H9 (cell line): ENCODE results near the gene SRRD. TPM values are rescaled to one million over a fixed set of nuclear protein-coding genes. Genes with fewer than 3 reads are reported as not detected.

Experiments used
- DNase-seq: peaks from one replicate; pipeline ENCODE4 v3.0.0-alpha.2; 2017
- H2AFZ ChIP-seq: one replicate; pipeline ENCODE4 v1.6.1; 2013; ENCODE audit warnings: mild to moderate bottlenecking, low read length, control low read depth, moderate library complexity
- H2AK5ac ChIP-seq: 2 replicates; pipeline ENCODE4 v1.6.1; 2013; ENCODE audit warnings: low read length, control low read depth, mixed read lengths; ENCODE audit not compliant: insufficient read length
- H2BK120ac ChIP-seq: one replicate; pipeline ENCODE4 v1.6.1; 2013; ENCODE audit warnings: low read depth, mild to moderate bottlenecking, low read length, control low read depth, inconsistent platforms; ENCODE audit not compliant: poor library complexity, severe bottlenecking
- H2BK12ac ChIP-seq: 2 replicates; pipeline ENCODE4 v1.6.1; 2013; ENCODE audit warnings: low read length, control low read depth, mixed read lengths, low read depth; ENCODE audit not compliant: insufficient read length
- H2BK15ac ChIP-seq: 2 replicates; pipeline ENCODE4 v1.6.1; 2013; ENCODE audit warnings: low read depth, low read length, control low read depth
- H2BK20ac ChIP-seq: one replicate; pipeline ENCODE4 v1.6.1; 2013; ENCODE audit warnings: low read depth, mild to moderate bottlenecking, low read length, control low read depth, inconsistent platforms; ENCODE audit not compliant: poor library complexity, severe bottlenecking
- H2BK5ac ChIP-seq: 2 replicates; pipeline ENCODE4 v1.6.1; 2013; ENCODE audit warnings: low read length, control low read depth, mixed read lengths; ENCODE audit not compliant: insufficient read length
- H3K14ac ChIP-seq: 2 replicates; pipeline ENCODE4 v1.6.1; 2013; ENCODE audit warnings: low read length, control low read depth; ENCODE audit not compliant: insufficient read depth
- H3K18ac ChIP-seq: 2 replicates; pipeline ENCODE4 v1.6.1; 2013; ENCODE audit warnings: low read depth, mild to moderate bottlenecking, mixed read lengths, low read length, control low read depth; ENCODE audit not compliant: insufficient read length
- H3K23ac ChIP-seq: 2 replicates; pipeline ENCODE4 v1.6.1; 2013; ENCODE audit warnings: low read length, control low read depth, mixed read lengths, low read depth; ENCODE audit not compliant: insufficient read length
- H3K23me2 ChIP-seq: 2 replicates; pipeline ENCODE4 v1.6.1; 2013; ENCODE audit warnings: low read depth, mild to moderate bottlenecking, mixed read lengths, low read length, control low read depth; ENCODE audit not compliant: insufficient read length, poor library complexity, severe bottlenecking
- H3K27ac ChIP-seq: 2 replicates; pipeline ENCODE4 v1.5.1; 2013; ENCODE audit warnings: low read length, control low read depth, mixed read lengths, low read depth; ENCODE audit not compliant: insufficient read length
- H3K27me3 ChIP-seq: 2 replicates; pipeline ENCODE4 v1.6.1; 2013; ENCODE audit warnings: low read length, control low read depth, inconsistent platforms; ENCODE audit not compliant: insufficient read depth
- H3K4ac ChIP-seq: 2 replicates; pipeline ENCODE4 v1.6.1; 2013; ENCODE audit warnings: low read depth, mild to moderate bottlenecking, control low read depth, inconsistent platforms, low read length, moderate library complexity
- H3K4me1 ChIP-seq: 2 replicates; pipeline ENCODE4 v1.6.1; 2013; ENCODE audit warnings: low read length, control low read depth, inconsistent platforms; ENCODE audit not compliant: insufficient read depth
- H3K4me2 ChIP-seq: 2 replicates; pipeline ENCODE4 v1.6.1; 2013; ENCODE audit warnings: low read length, control low read depth, mixed read lengths; ENCODE audit not compliant: insufficient read length, insufficient read depth
- H3K56ac ChIP-seq: 2 replicates; pipeline ENCODE4 v1.6.1; 2013; ENCODE audit warnings: low read depth, mild to moderate bottlenecking, mixed read lengths, low read length, control low read depth; ENCODE audit not compliant: insufficient read length
- H3K79me1 ChIP-seq: 2 replicates; pipeline ENCODE4 v1.6.1; 2013; ENCODE audit warnings: low read depth, mild to moderate bottlenecking, moderate library complexity, low read length, control low read depth, inconsistent platforms; ENCODE audit not compliant: insufficient read depth, poor library complexity, severe bottlenecking
- H3K79me2 ChIP-seq: 2 replicates; pipeline ENCODE4 v1.6.1; 2013; ENCODE audit warnings: low read length, control low read depth, inconsistent platforms; ENCODE audit not compliant: insufficient read depth
- H3K9ac ChIP-seq: 2 replicates; pipeline ENCODE4 v1.6.1; 2013; ENCODE audit warnings: low read length, control low read depth, mixed read lengths; ENCODE audit not compliant: insufficient read length; ENCODE audit errors: extremely low read depth
- H3K9me3 ChIP-seq: one replicate; pipeline ENCODE4 v1.6.1; 2013; ENCODE audit warnings: low read depth, low read length, inconsistent platforms; ENCODE audit not compliant: control insufficient read depth
- H3T11ph ChIP-seq: one replicate; pipeline ENCODE4 v1.6.1; 2013; ENCODE audit warnings: mild to moderate bottlenecking, low read length, control low read depth, inconsistent platforms
- H4K20me1 ChIP-seq: one replicate; pipeline ENCODE4 v1.6.1; 2013; ENCODE audit not compliant: control insufficient read depth, insufficient read length, insufficient read depth
- H4K5ac ChIP-seq: 2 replicates; pipeline ENCODE4 v1.6.1; 2013; ENCODE audit warnings: low read depth, mild to moderate bottlenecking, mixed read lengths, low read length, control low read depth; ENCODE audit not compliant: insufficient read length
- H4K8ac ChIP-seq: replicated peaks from 2 replicates; pipeline ENCODE4 v1.6.1; 2013; ENCODE audit warnings: low read length, control low read depth, mixed read lengths, low read depth; ENCODE audit not compliant: insufficient read length
- H4K91ac ChIP-seq: 2 replicates; pipeline ENCODE4 v1.6.1; 2013; ENCODE audit warnings: low read depth, mild to moderate bottlenecking, moderate library complexity, mixed read lengths, low read length, control low read depth; ENCODE audit not compliant: insufficient read length
- H3K27ac Mint-ChIP-seq, 3 experiments: 2 replicates in 2 of 3; 3 replicates in 1 of 3; pipeline ENCODE4 v1.8.0; 2020 to 2021; ENCODE audit warnings: mixed read lengths in 3 of 3, mild to moderate bottlenecking in 1 of 3, moderate library complexity in 1 of 3
- H3K27me3 Mint-ChIP-seq: 2 replicates; pipeline ENCODE4 v1.8.0; 2021; ENCODE audit warnings: low read depth, mild to moderate bottlenecking, moderate library complexity, mixed read lengths
- H3K36me3 Mint-ChIP-seq, 3 experiments: 2 replicates in 2 of 3; 3 replicates in 1 of 3; pipeline ENCODE4 v1.8.0; 2020 to 2021; ENCODE audit warnings: low read depth in 3 of 3, mixed read lengths in 3 of 3; ENCODE audit not compliant: insufficient read depth in 1 of 3
- H3K4me1 Mint-ChIP-seq, 2 experiments: 2 replicates each; pipeline ENCODE4 v1.8.0; 2020; ENCODE audit warnings: mixed read lengths in 2 of 2
- H3K4me3 Mint-ChIP-seq, 2 experiments: 2 replicates in 1 of 2; 3 replicates in 1 of 2; pipeline ENCODE4 v1.8.0; 2020 to 2021; ENCODE audit warnings: mild to moderate bottlenecking in 2 of 2, mixed read lengths in 2 of 2, moderate library complexity in 1 of 2
- H3K9me3 Mint-ChIP-seq, 2 experiments: 2 replicates in 1 of 2; 3 replicates in 1 of 2; pipeline ENCODE4 v1.8.0; 2020; ENCODE audit warnings: mild to moderate bottlenecking in 2 of 2, mixed read lengths in 2 of 2, moderate library complexity in 1 of 2
- CTCF ChIP-seq: fragments of 200-600 bp; sonication (generic); conservative IDR thresholded peaks from 3 replicates; pipeline ENCODE4 v1.8.0; 2021; ENCODE audit warnings: antibody characterized with exemption, mild to moderate bottlenecking
- WGBS: extraction: QIAGEN DNeasy Blood & Tissue Kit; methylation state at CpG from one replicate; pipeline ENCODE4 v1.1.7; 2013; ENCODE audit warnings: missing lambda C conversion rate, low lambda C conversion rate, mixed read lengths; ENCODE audit not compliant: insufficient read length; ENCODE audit errors: extremely low coverage; 5-methylcytosine and 5-hydroxymethylcytosine counted together
- total RNA-seq: library from RNA; stranded (reverse); gene quantifications from 2 replicates; pipeline ENCODE4 v1.2.1, GENCODE V29; 2021

SRRD gene
- total RNA-seq, 1 experiment from 2014 or later = 36.0 TPM

- H4K5ac ChIP-seq = no peak overlapping the region
Measured at GRCh38 chr22:26529345-26529744, 45.7 kb downstream of the SRRD start.

More at GRCh38 chr22:26529345-26529744, 45.7 kb downstream of the SRRD start:
- no peak overlapping the region for H3K18ac ChIP-seq
- no peak overlapping the region for H2BK12ac ChIP-seq
- no peaks in the 10 kb centered on the region for H3K23me2 ChIP-seq
- H2BK20ac ChIP-seq = no peak overlapping the region
- no peaks in the 10 kb centered on the region for H3K79me2 ChIP-seq
- no peaks in the 10 kb centered on the region for H3K4me1 Mint-ChIP-seq
- no peaks in the 10 kb centered on the region for H3K9me3 ChIP-seq
- no peaks in the 10 kb centered on the region for H4K20me1 ChIP-seq
- H3K27me3 ChIP-seq = no peaks in the 10 kb centered on the region
- H3K23ac ChIP-seq = no peak overlapping the region
- no peak overlapping the region for H4K8ac ChIP-seq
- H2AK5ac ChIP-seq = no peak overlapping the region
- no peak overlapping the region for H3K4me2 ChIP-seq
- H3K4ac ChIP-seq = no peak overlapping the region
- H3T11ph ChIP-seq = no peak overlapping the region
- H3K4me1 ChIP-seq = no peaks in the 10 kb centered on the region
- no peak overlapping the region for H2BK120ac ChIP-seq
- DNase-seq = no peak
- H3K27me3 Mint-ChIP-seq = no peaks in the 10 kb centered on the region
- no peak overlapping the region for H3K14ac ChIP-seq
- no peak overlapping the region; a peak in 1 of 7 replicates for H3K27ac Mint-ChIP-seq
- WGBS = no CpG with 5 or more reads among the region's 2 CpGs
- no peak overlapping the region for H2BK15ac ChIP-seq
- no peak overlapping the region for H3K9ac ChIP-seq
- no peak overlapping the region for H3K27ac ChIP-seq
- H3K56ac ChIP-seq = no peak overlapping the region
- H3K4me3 Mint-ChIP-seq = no peak overlapping the region
- H4K91ac ChIP-seq = no peak overlapping the region
- no peak overlapping the region for H2BK5ac ChIP-seq
- no peak for TF ChIP-seq CTCF
- H3K36me3 Mint-ChIP-seq = peaks cover 33 to 79% (median 75%) of the 10 kb centered on the region in 3 experiments
- no peak overlapping the region for H2AFZ ChIP-seq
- H3K79me1 ChIP-seq = no peaks in the 10 kb centered on the region
- H3K9me3 Mint-ChIP-seq = no peaks in the 10 kb centered on the region
